Heart left ventricle (tissue), 16 donors: ENCODE data around the gene C16orf86. TPM values are rescaled to one million over a fixed set of nuclear protein-coding genes. Genes with fewer than 3 reads are reported as not detected.

Source experiments
- ATAC-seq, 4 donors: fragments of 200-7000 bp; cut with Tn5 transposase; one replicate each; pipeline ENCODE4 v1.9.1; 2020 to 2022; ENCODE audit warnings: moderate library complexity in 4 of 4, mild to moderate bottlenecking in 3 of 4, moderate number of reproducible peaks in 1 of 4
- DNase-seq, 5 donors: peaks; one replicate each; pipeline ENCODE4 v3.0.0-alpha.2; 2020
- H3K27ac ChIP-seq, 12 donors: fragments of 200-600 bp; sonication (generic) in 4 of 12; one replicate each; pipeline versions ENCODE4 v1.5.0 to v1.8.0; 2016 to 2022; ENCODE audit warnings: mild to moderate bottlenecking in 2 of 12
- H3K27me3 ChIP-seq, 9 donors: fragments of 200-600 bp; sonication (generic) in 2 of 9; one replicate each; pipeline versions ENCODE4 v1.5.1 to v1.8.0; 2016 to 2022; ENCODE audit warnings: mild to moderate bottlenecking in 3 of 9
- H3K36me3 ChIP-seq, 9 donors: fragments of 200-600 bp; sonication (generic) in 2 of 9; one replicate each; pipeline versions ENCODE4 v1.5.0 to v1.8.0; 2018 to 2022; ENCODE audit warnings: mild to moderate bottlenecking in 2 of 9
- H3K4me1 ChIP-seq, 12 donors: fragments of 200-600 bp; sonication (generic) in 4 of 12; one replicate each; pipeline versions ENCODE4 v1.5.0 to v1.8.0; 2016 to 2022; ENCODE audit warnings: mild to moderate bottlenecking in 3 of 12
- H3K4me3 ChIP-seq, 12 donors: fragments of 200-600 bp; sonication (generic) in 4 of 12; one replicate each; pipeline versions ENCODE4 v1.5.0 to v1.8.0; 2017 to 2022; ENCODE audit warnings: mild to moderate bottlenecking in 9 of 12, moderate library complexity in 4 of 12
- H3K9me3 ChIP-seq, 12 donors: fragments of 200-600 bp; sonication (generic) in 4 of 12; one replicate each; pipeline versions ENCODE4 v1.5.0 to v1.8.0; 2016 to 2022; ENCODE audit warnings: mild to moderate bottlenecking in 1 of 12
- CTCF ChIP-seq, 12 donors: fragments of 200-600 bp; sonication (generic) in 4 of 12; IDR thresholded peaks; one replicate each; pipeline versions ENCODE4 v1.5.0 to v1.8.0; 2018 to 2022; ENCODE audit warnings: antibody characterized with exemption in 12 of 12, mild to moderate bottlenecking in 5 of 12
- POLR2A ChIP-seq, 2 donors: fragments of 450-650 bp; IDR thresholded peaks; one replicate each; pipeline ENCODE4 v1.6.1; 2017; ENCODE audit warnings: antibody characterized with exemption in 2 of 2, mild to moderate bottlenecking in 2 of 2, moderate library complexity in 2 of 2
- WGBS, 4 donors: extraction: QIAGEN DNeasy Blood & Tissue Kit in 2 of 4; methylation state at CpG; one replicate each; pipeline versions ENCODE4 v1.1.5 to v1.1.7; 2013 to 2018; 5-methylcytosine and 5-hydroxymethylcytosine counted together
- intact Hi-C, 10 donors: fragments of 100-400 bp; cut with DNase I; formaldehyde crosslinking; loops; one replicate each; pipeline versions ENCODE4 v1.11.1 to v1.14.2; 2022
- polyA plus RNA-seq, 2 donors: library from polyadenylated mRNA; stranded (reverse); fragments of 200-250 nt; gene quantifications; one replicate each; pipeline ENCODE4 v1.2.3, GENCODE V29; 2013
- total RNA-seq, 9 donors: library from RNA; depleted of rRNA in 2 of 9; stranded (reverse); fragments of >200 nt in 2 of 9; fragmentation: NEBNext Ultra II Directional in 3 of 9; extraction: Animal tissue kit (Norgen Biotek cat#: 25700) in 3 of 9; gene quantifications; one replicate each; pipeline versions ENCODE4 v1.1.0 to v1.2.4, GENCODE V29; 2016 to 2023
- donor health status: ischemic (EF 13 %, LVEDD 7.1; RV severe dilation, severe dysfunction).
- donor health status: healthy with polysubstance abuse.
- donor health status: DM: no; HTN: yes; CAD: no.
- donor health status: DM: no; HTN: no; CAD: no.
- donor health status: ischemic (EF 25% LVEDD 6.9; RV normal size, moderate dysfunction).
- donor health status: ischemic (EF 25% LVEDD 5.7; RV mildly dilated, moderate dysfunction).
- donor health status: healthy.
- donor health status: DM: yes; HTN: yes; CAD: no.
- donor health status: ischemic (EF 35%, LVEDD 5.7; RV mildly dilated, moderate dysfunction).
- donor health status: nonischemic (EF 11% LVEDD 7.7; RV severe dilation, severe dysfunction).
- donor health status: DM: yes; HTN: yes; CAD: no.
- donor health status: PGD.
- donor health status: ischemic (EF 29% LVEDD 5.4; RV normal size, mild dysfunction).
- donor health status: nonischemic (EF 23%, LVEDD 6.1; RV moderate dilation, normal function).

The C16orf86 gene
- total and polyA plus RNA-seq, 11 donors = 2.1 to 11.6 (median 4.3) TPM

GRCh38 chr16:67657017-67657608 is 9.5 kb upstream of the C16orf86 start:
- ATAC-seq (no peak), DNase-seq (no peak)
- WGBS, 4 donors = 86 to 97% (median 94%) methylated on average over 11 to 16 of the region's 16 CpGs
- no peaks in the 10 kb centered on the region for H3K9me3 ChIP-seq
- no peak overlapping the region for H3K27ac ChIP-seq
- H3K36me3 ChIP-seq = peaks cover 0 to 23% (median 0%) of the 10 kb centered on the region in 9 donors
- intact Hi-C loops = no loop called here
- H3K4me3 ChIP-seq = no peak overlapping the region
- peaks cover 0 to 39% (median 28%) of the 10 kb centered on the region in 12 donors for H3K4me1 ChIP-seq
- TF ChIP-seq POLR2A (IDR thresholded peaks at IDR 0.05) (no peak), CTCF (IDR thresholded peaks at IDR 0.05) (no peak)
- H3K27me3 ChIP-seq = peaks cover 18 to 38% (median 25%) of the 10 kb centered on the region in 9 donors

GRCh38 chr16:67657751-67658518 is 8.7 kb upstream of the C16orf86 start:
- no peak for ATAC-seq
- Histone ChIP-seq H3K4me1 (peaks cover 0 to 33% (median 27%) of the 10 kb centered on the region in 12 donors), H3K9me3 (no peaks in the 10 kb centered on the region), H3K27me3 (peaks cover 13 to 30% (median 20%) of the 10 kb centered on the region in 9 donors), H3K4me3 (no peak overlapping the region), H3K27ac (no peak overlapping the region), H3K36me3 (peaks cover 0 to 23% (median 0%) of the 10 kb centered on the region in 9 donors)
- no peak for DNase-seq
- intact Hi-C loops = no loop called here
- 94 to 97% (median 96%) methylated on average over 16 to 18 of the region's 18 CpGs for WGBS, 4 donors
- TF ChIP-seq POLR2A (IDR thresholded peaks at IDR 0.05) (no peak), CTCF (IDR thresholded peaks at IDR 0.05) (no peak)

GRCh38 chr16:67658849-67659674 is 7.6 kb upstream of the C16orf86 start:
- Histone ChIP-seq H3K27me3 (peaks cover 6 to 18% (median 11%) of the 10 kb centered on the region in 9 donors), H3K36me3 (peaks cover 0 to 23% (median 0%) of the 10 kb centered on the region in 9 donors), H3K9me3 (no peaks in the 10 kb centered on the region), H3K4me3 (peak overlapping the region; percentile 73 to 97 (median 82)), H3K27ac (peak overlapping the region in 2 of 12 donors; percentile 89 to 94), H3K4me1 (peaks cover 0 to 22% (median 18%) of the 10 kb centered on the region in 12 donors)
- DNase-seq (no peak), ATAC-seq (no peak)
- intact Hi-C loops = no loop called here
- TF ChIP-seq CTCF (IDR thresholded peaks at IDR 0.05) (no peak), POLR2A (IDR thresholded peaks at IDR 0.05) (no peak)
- WGBS, 4 donors = 30 to 42% (median 38%) methylated on average over 15 to 21 of the region's 21 CpGs
